H54 (cell line): ENCODE data around the gene GRPEL1.

Experiments used
- DNase-seq: peaks from one replicate; pipeline ENCODE4 v3.0.0; 2011; ENCODE audit warnings: low spot score, mixed read lengths; ENCODE audit not compliant: insufficient read length
- FAIRE-seq: peaks from 3 replicates; lab custom pipeline; 2011; peaks lifted over from hg19 to GRCh38; lab: Jason Lieb, UNC
- POLR2A ChIP-seq: IDR thresholded peaks from 2 replicates; pipeline ENCODE4 v1.6.1; 2011; ENCODE audit warnings: low read depth, mild to moderate bottlenecking, low read length

The GRPEL1 gene

DNA sequence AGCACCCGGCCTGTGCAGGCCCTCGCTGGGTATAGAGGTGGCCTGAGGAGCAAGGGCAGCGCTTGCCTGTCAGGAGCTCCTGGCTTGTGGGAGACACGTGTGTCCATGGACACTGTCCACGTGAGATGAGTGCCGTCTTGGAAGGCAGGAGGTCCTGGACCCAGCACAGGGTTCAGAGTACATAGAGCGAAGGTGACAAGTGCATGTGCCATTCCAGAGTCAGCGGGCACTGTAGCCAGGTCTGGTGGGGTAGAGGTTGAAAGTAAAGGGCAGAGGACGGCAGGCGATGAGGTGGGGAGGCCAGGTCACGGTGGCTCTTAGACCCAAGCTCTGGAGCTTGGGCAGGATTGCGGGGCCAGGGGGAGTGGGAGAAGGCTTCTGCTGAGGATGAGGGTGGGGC lies 53.0 kb downstream of the GRPEL1 start:
- FAIRE-seq (no peak), DNase-seq (no peak)
- no peak for TF ChIP-seq POLR2A

DNA sequence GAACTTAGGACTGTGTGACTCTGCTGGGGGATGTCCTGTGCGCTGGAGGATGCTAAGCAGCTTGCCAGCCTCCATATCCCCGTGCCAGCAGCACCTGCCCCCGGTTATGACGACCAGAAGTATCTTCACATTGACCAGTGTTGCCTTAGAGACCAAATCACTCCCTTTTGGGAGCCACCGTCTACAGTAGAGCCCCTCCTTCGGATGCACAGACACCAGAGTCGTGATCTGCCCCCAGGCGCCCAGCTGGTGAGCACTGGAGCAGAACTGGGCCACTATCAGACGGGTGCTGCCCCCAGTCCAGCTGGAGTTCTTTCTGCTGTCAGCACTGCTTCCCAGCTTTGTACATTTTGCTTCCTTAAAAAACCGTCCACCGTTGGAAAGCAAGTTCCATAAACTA lies 54.7 kb downstream of the GRPEL1 start:
- no peak for TF ChIP-seq POLR2A
- DNase-seq (no peak), FAIRE-seq (no peak)

DNA sequence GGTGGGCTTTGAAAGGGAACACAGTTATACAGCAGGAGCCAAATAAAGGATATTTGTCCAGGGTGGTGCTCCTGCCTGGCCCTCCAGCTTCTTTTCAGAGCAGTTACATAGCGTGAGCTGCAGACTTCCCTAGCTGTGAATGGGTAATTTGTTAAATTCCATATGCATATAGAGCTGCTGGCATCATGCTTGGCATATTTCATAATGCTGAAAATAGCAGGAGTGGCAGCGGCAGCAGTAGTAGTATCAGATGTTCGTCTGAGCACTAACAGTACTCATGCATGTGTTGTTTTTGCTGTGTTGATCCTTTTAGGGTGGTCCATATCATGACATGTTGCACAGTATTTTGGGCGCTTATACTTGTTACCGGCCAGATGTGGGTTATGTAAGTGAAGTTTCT lies 58.3 kb downstream of the GRPEL1 start:
- TF ChIP-seq POLR2A: no peak
- DNase-seq (no peak), FAIRE-seq (no peak)
